Endothelial cell of umbilical vein (primary cell): Measurements from ENCODE around the gene USP28. TPM values are rescaled to one million over a fixed set of nuclear protein-coding genes. Genes with fewer than 3 reads are reported as not detected.

ENCODE experiments used
- BruUV-seq: library from RNA; stranded (reverse); fragments of 400-500 nt; replicated peaks from 2 replicates; lab custom pipeline; 2021; lab: Mats Ljungman, UMichigan
- CTCF ChIA-PET: fragments of 300-600, 350-600 bp; sonication (Branson Sonifier 250); formaldehyde crosslinking; loops from one replicate; lab custom pipeline; 2021; ENCODE audit warnings: antibody characterized with exemption, inconsistent platforms; lab: Charles Lee
- POLR2A ChIA-PET: fragments of 300-600, 350-600 bp; sonication (Branson Sonifier 250); formaldehyde crosslinking; loops from one replicate; lab custom pipeline; 2021; ENCODE audit warnings: antibody characterized with exemption, inconsistent platforms; lab: Charles Lee
- DNase-seq: peaks from one replicate; pipeline ENCODE4 v3.0.0-alpha.2; 2011; ENCODE audit warnings: low read depth, low spot score
- FAIRE-seq: peaks from 2 replicates; lab custom pipeline; 2011; peaks lifted over from hg19 to GRCh38; lab: Jason Lieb, UNC
- H2AFZ ChIP-seq: 2 replicates; pipeline ENCODE4 v1.6.0; 2012; ENCODE audit warnings: low read depth, low read length, control low read depth, inconsistent platforms
- H3K27ac ChIP-seq: 2 replicates; pipeline ENCODE4 v1.5.1; 2011; ENCODE audit warnings: low read depth, mild to moderate bottlenecking, control low read depth, low read length, moderate library complexity; ENCODE audit not compliant: insufficient read depth
- H3K27me3 ChIP-seq, 2 experiments: 2 replicates each; pipeline versions ENCODE4 v1.6.0 to v1.6.1; 2011; ENCODE audit warnings: low read length in 2 of 2, mixed read lengths in 1 of 2; ENCODE audit not compliant: control insufficient read depth in 2 of 2, insufficient read depth in 2 of 2
- H3K36me3 ChIP-seq, 2 experiments: 2 replicates in 1 of 2; 3 replicates in 1 of 2; pipeline ENCODE4 v1.5.1; 2011; ENCODE audit warnings: low read length in 2 of 2, mild to moderate bottlenecking in 1 of 2, moderate library complexity in 1 of 2; ENCODE audit not compliant: control insufficient read depth in 2 of 2, insufficient read depth in 2 of 2; ENCODE audit errors: extremely low read depth in 1 of 2
- H3K4me1 ChIP-seq: 3 replicates; pipeline ENCODE4 v1.5.1; 2011; ENCODE audit warnings: mild to moderate bottlenecking, low read length; ENCODE audit not compliant: control insufficient read depth, insufficient read depth; ENCODE audit errors: extremely low read depth
- H3K4me2 ChIP-seq: 2 replicates; pipeline ENCODE4 v1.6.1; 2011; ENCODE audit warnings: low read length, control low read depth, mixed read lengths; ENCODE audit not compliant: insufficient read depth
- H3K4me3 ChIP-seq, 3 experiments: fragments of 200-600 bp in 1 of 3; sonication (generic), shearing (Covaris generic) in 1 of 3; replicated peaks in 1 of 3; 2 replicates each; pipeline ENCODE4 v1.5.1; 2011 to 2016; ENCODE audit warnings: control low read depth in 3 of 3, low read length in 3 of 3, mild to moderate bottlenecking in 2 of 3, inconsistent platforms in 1 of 3, low read depth in 1 of 3, moderate library complexity in 1 of 3; ENCODE audit not compliant: insufficient read depth in 1 of 3
- H3K79me2 ChIP-seq: 2 replicates; pipeline ENCODE4 v1.6.0; 2012; ENCODE audit warnings: low read length, inconsistent platforms; ENCODE audit not compliant: control insufficient read depth, insufficient read depth
- H3K9ac ChIP-seq: replicated peaks from 2 replicates; pipeline ENCODE3; 2011; ENCODE audit warnings: low read length, control low read depth; ENCODE audit not compliant: insufficient read depth; ENCODE audit errors: extremely low read depth
- H3K9me1 ChIP-seq: replicated peaks from 3 replicates; pipeline ENCODE4 v1.6.0; 2011; ENCODE audit warnings: mild to moderate bottlenecking, low read length; ENCODE audit not compliant: control insufficient read depth, insufficient read depth; ENCODE audit errors: extremely low read depth
- H3K9me3 ChIP-seq: replicated peaks from 2 replicates; pipeline ENCODE4 v1.5.1; 2012; ENCODE audit warnings: low read length, inconsistent platforms; ENCODE audit not compliant: control insufficient read depth, insufficient read depth
- H4K20me1 ChIP-seq: replicated peaks from 2 replicates; pipeline ENCODE3; 2011; ENCODE audit warnings: mild to moderate bottlenecking, low read length; ENCODE audit not compliant: control insufficient read depth, insufficient read depth; ENCODE audit errors: extremely low read depth
- CTCF ChIP-seq, 2 donors: IDR thresholded peaks; 1 replicate in 1 of 2; 2 replicates in 1 of 2; pipeline ENCODE4 v1.5.1; 2011; ENCODE audit warnings: low read length in 2 of 2, mild to moderate bottlenecking in 2 of 2, moderate library complexity in 2 of 2, control low read depth in 1 of 2, inconsistent platforms in 1 of 2, low read depth in 1 of 2; ENCODE audit not compliant: insufficient read depth in 1 of 2; ENCODE audit errors: extremely low read depth in 1 of 2
- EZH2 ChIP-seq: IDR thresholded peaks from 2 replicates; pipeline ENCODE4 v1.6.1; 2012; ENCODE audit warnings: borderline replicate concordance, low read depth, mild to moderate bottlenecking, moderate library complexity, low read length, inconsistent platforms; ENCODE audit not compliant: severe bottlenecking
- FOS ChIP-seq: IDR thresholded peaks from 2 replicates; pipeline ENCODE4 v1.6.1; 2011; ENCODE audit warnings: mild to moderate bottlenecking, low read length, moderate library complexity, borderline replicate concordance; ENCODE audit not compliant: insufficient read depth
- GATA2 ChIP-seq: IDR thresholded peaks from 2 replicates; pipeline ENCODE4 v1.7.0; 2011; ENCODE audit warnings: low read depth, mild to moderate bottlenecking, moderate library complexity, mixed read lengths, low read length; ENCODE audit not compliant: insufficient read length, insufficient read depth
- JUN ChIP-seq: IDR thresholded peaks from 2 replicates; pipeline ENCODE4 v1.6.1; 2011; ENCODE audit warnings: borderline replicate concordance, low read depth; ENCODE audit not compliant: insufficient read length, insufficient read depth
- MAX ChIP-seq: IDR thresholded peaks from 2 replicates; pipeline ENCODE4 v1.6.1; 2011; ENCODE audit not compliant: insufficient read depth, insufficient read length
- MYC ChIP-seq: IDR thresholded peaks from one replicate; pipeline ENCODE4 v1.6.1; 2011; ENCODE audit warnings: mild to moderate bottlenecking, low read depth, low read length
- POLR2A ChIP-seq: IDR thresholded peaks from 2 replicates; pipeline ENCODE4 v1.6.1; 2012; ENCODE audit warnings: low read depth, mild to moderate bottlenecking, control low read depth, low read length
- POLR2AphosphoS5 ChIP-seq: IDR thresholded peaks from 2 replicates; pipeline ENCODE4 v1.6.1; 2012; ENCODE audit warnings: low read depth, mild to moderate bottlenecking, control low read depth, low read length, moderate library complexity; ENCODE audit not compliant: insufficient read depth
- dilution Hi-C: fragments of 300-500 bp; cut with MboI; formaldehyde crosslinking; loops from one replicate; pipeline ENCODE4 v1.15.0; 2019; ENCODE audit warnings: low sequenced_read_pairs; ENCODE audit not compliant: extremely low pct_ligation_motif_present
- intact Hi-C: fragments of 100-400 bp; cut with micrococcal nuclease; formaldehyde crosslinking; loops from one replicate; pipeline ENCODE4 v1.10.0; 2022
- polyA plus RNA-seq, 4 experiments: library from polyadenylated mRNA; depleted of rRNA in 3 of 4; stranded (reverse) in 3 of 4; unstranded in 1 of 4; fragments of >200 nt; gene quantifications; 2 replicates each; pipeline versions ENCODE4 v1.2.1 to v1.2.3, GENCODE V29; 2011 to 2012; ENCODE audit warnings: missing spikeins in 1 of 4
- total RNA-seq: library from RNA; stranded (reverse); gene quantifications from 2 replicates; pipeline ENCODE4 v1.2.3, GENCODE V29; 2021

The USP28 gene
- total and polyA plus RNA-seq, 2 donors (not counting 3 experiments of a cell fraction or from before 2014, with no cell fraction given), result 19.2 to 29.6 TPM

GRCh38 chr11:113907681-113908080 lies 32.3 kb upstream of the USP28 start:
- FAIRE-seq, result no peak
- CTCF ChIA-PET, result interaction anchor here (1.4 to 6.9 kb wide), 3 partner anchors 12 to 354 kb away, joined by 4 to 55 read pairs (median 42); no protein-coding TSS in a partner anchor

More at GRCh38 chr11:113907681-113908080, 32.3 kb upstream of the USP28 start:
- dilution Hi-C loops, result no loop called here
- no TSS peak for BruUV-seq
- intact Hi-C loops, result no loop called here
- Histone ChIP-seq H4K20me1 (no peaks in the 10 kb centered on the region), H3K36me3 (no peaks in the 10 kb centered on the region), H3K9me1 (no peaks in the 10 kb centered on the region), H3K9me3 (no peaks in the 10 kb centered on the region), H3K4me2 (no peak overlapping the region), H2AFZ (no peak overlapping the region), H3K79me2 (no peaks in the 10 kb centered on the region), H3K27ac (no peak overlapping the region), H3K4me3 (no peak overlapping the region), H3K27me3 (peaks cover 13 to 34% of the 10 kb centered on the region in 2 experiments), H3K9ac (no peak overlapping the region), H3K4me1 (no peaks in the 10 kb centered on the region)
- no peak for TF ChIP-seq MAX
- TF ChIP-seq GATA2, result no peak
- TF ChIP-seq CTCF (IDR thresholded peaks at IDR 0.05; ENCODE audit: extremely low read depth in 1 of 2, insufficient read depth in 1 of 2, low read depth in 1 of 2, low read length in 2 of 2), result no peak
- TF ChIP-seq POLR2A, result no peak
- TF ChIP-seq POLR2AphosphoS5, result no peak
- no peak for TF ChIP-seq MYC
- no peak for TF ChIP-seq EZH2
- TF ChIP-seq FOS, result no peak
- no peak for TF ChIP-seq JUN
- POLR2A ChIA-PET, result no interaction called here
- no peak for DNase-seq
